Measurements from ENCODE around the gene AHNAK.
"Not testable (repeated sequence)": the region's sequence is repeated elsewhere in the genome, so short reads cannot be mapped to it uniquely, and the experiment has no call there.

The AHNAK gene

GRCh38 chr11:62553839-62554361, 7.3 kb upstream of the AHNAK start:
- Histone ChIP-seq H3K36me3 (ENCODE audit: low read length) (peaks cover 2% of the 10 kb centered on the region; the same call in 1 of the 2 replicates), H3K27me3 (ENCODE audit: low read length) (no peaks in the 10 kb centered on the region), H3F3A (ENCODE audit: insufficient read depth) (peaks cover 33% of the 10 kb centered on the region), H2AFZ (ENCODE audit: low read depth, low read length, severe bottlenecking) (no peak overlapping the region), H3K27ac (ENCODE audit: low read depth, low read length) (no peak overlapping the region), H3K79me2 (ENCODE audit: insufficient read depth, low read length) (no peaks in the 10 kb centered on the region), H4K20me1 (ENCODE audit: low read depth, low read length) (no peaks in the 10 kb centered on the region), H3K4me3 (ENCODE audit: insufficient read depth, low read length, poor library complexity, severe bottlenecking) (no peak overlapping the region), H3K9me2 (replicated peaks; ENCODE audit: insufficient read depth, low read length) (no peaks in the 10 kb centered on the region), H3K4me2 (ENCODE audit: low read depth, low read length, poor library complexity, severe bottlenecking) (no peak overlapping the region), H3K9ac (ENCODE audit: low read length) (no peak overlapping the region), H3K9me3 (ENCODE audit: insufficient read depth, low read length) (no peaks in the 10 kb centered on the region)
- TF ChIP-seq EZH2phosphoT487 (conservative IDR thresholded peaks at IDR 0.05; ENCODE audit: low read length) (no peak), CTCF (IDR thresholded peaks at IDR 0.05; ENCODE audit: insufficient read depth, low read length, poor library complexity, severe bottlenecking) (no peak)

- H3K27me3 ChIP-seq (ENCODE audit: low read length) = no peaks in the 10 kb centered on the region
- peaks cover 33% of the 10 kb centered on the region for H3F3A ChIP-seq (ENCODE audit: insufficient read depth)
- no peak overlapping the region for H3K4me2 ChIP-seq (ENCODE audit: low read depth, low read length, poor library complexity, severe bottlenecking)
- H3K9ac ChIP-seq (ENCODE audit: low read length) = no peak overlapping the region
- no peaks in the 10 kb centered on the region for H3K9me2 ChIP-seq (replicated peaks; ENCODE audit: insufficient read depth, low read length)
- H2AFZ ChIP-seq (ENCODE audit: low read depth, low read length, severe bottlenecking) = no peak overlapping the region
- H3K9me3 ChIP-seq (ENCODE audit: insufficient read depth, low read length) = no peaks in the 10 kb centered on the region
- TF ChIP-seq CTCF (IDR thresholded peaks at IDR 0.05; ENCODE audit: insufficient read depth, low read length, poor library complexity, severe bottlenecking) (no peak), EZH2phosphoT487 (conservative IDR thresholded peaks at IDR 0.05; ENCODE audit: low read length) (no peak)
- no peaks in the 10 kb centered on the region for H4K20me1 ChIP-seq (ENCODE audit: low read depth, low read length)
- H3K4me3 ChIP-seq (ENCODE audit: insufficient read depth, low read length, poor library complexity, severe bottlenecking) = no peak overlapping the region
- no peaks in the 10 kb centered on the region for H3K36me3 ChIP-seq (ENCODE audit: low read length)
- no peak overlapping the region for H3K27ac ChIP-seq (ENCODE audit: low read depth, low read length)
- no peaks in the 10 kb centered on the region for H3K79me2 ChIP-seq (ENCODE audit: insufficient read depth, low read length)
These were observed 6.7 kb upstream of the AHNAK start for GRCh38 chr11:62553080-62553838.

- no peaks in the 10 kb centered on the region for H3K27me3 ChIP-seq (ENCODE audit: low read length)
- no peaks in the 10 kb centered on the region for H3K36me3 ChIP-seq (ENCODE audit: low read length)
- H4K20me1 ChIP-seq (ENCODE audit: low read depth, low read length) = no peaks in the 10 kb centered on the region
- H3K9me3 ChIP-seq (ENCODE audit: insufficient read depth, low read length) = no peaks in the 10 kb centered on the region
- H3K9me2 ChIP-seq (replicated peaks; ENCODE audit: insufficient read depth, low read length) = no peaks in the 10 kb centered on the region
- H3K4me2 ChIP-seq (ENCODE audit: low read depth, low read length, poor library complexity, severe bottlenecking) = no peak overlapping the region
- H3K4me3 ChIP-seq (ENCODE audit: insufficient read depth, low read length, poor library complexity, severe bottlenecking) = no peak overlapping the region
- TF ChIP-seq EZH2phosphoT487 (conservative IDR thresholded peaks at IDR 0.05; ENCODE audit: low read length) = no peak
- TF ChIP-seq CTCF (IDR thresholded peaks at IDR 0.05; ENCODE audit: insufficient read depth, low read length, poor library complexity, severe bottlenecking) = no peak
- no peak overlapping the region for H3K27ac ChIP-seq (ENCODE audit: low read depth, low read length)
- H2AFZ ChIP-seq (ENCODE audit: low read depth, low read length, severe bottlenecking) = no peak overlapping the region
- no peak overlapping the region for H3K9ac ChIP-seq (ENCODE audit: low read length)
- H3F3A ChIP-seq (ENCODE audit: insufficient read depth) = peaks cover 33% of the 10 kb centered on the region
- no peaks in the 10 kb centered on the region for H3K79me2 ChIP-seq (ENCODE audit: insufficient read depth, low read length)
These were observed 6.0 kb upstream of the AHNAK start for GRCh38 chr11:62552485-62553079.

- not testable (repeated sequence) for H2AFZ ChIP-seq (ENCODE audit: low read depth, low read length, severe bottlenecking); H3K9ac ChIP-seq (ENCODE audit: low read length); H3K79me2 ChIP-seq (ENCODE audit: insufficient read depth, low read length); H3K4me3 ChIP-seq (ENCODE audit: insufficient read depth, low read length, poor library complexity, severe bottlenecking); H3K9me3 ChIP-seq (ENCODE audit: insufficient read depth, low read length); H3K36me3 ChIP-seq (ENCODE audit: low read length); H3K27ac ChIP-seq (ENCODE audit: low read depth, low read length); H3K4me2 ChIP-seq (ENCODE audit: low read depth, low read length, poor library complexity, severe bottlenecking); H4K20me1 ChIP-seq (ENCODE audit: low read depth, low read length); H3K9me2 ChIP-seq (replicated peaks; ENCODE audit: insufficient read depth, low read length); H3K27me3 ChIP-seq (ENCODE audit: low read length)
- peaks cover 12% of the 10 kb centered on the region; the same call in 1 of the 2 replicates for H3F3A ChIP-seq (ENCODE audit: insufficient read depth)
These were observed 3.9 kb upstream of the AHNAK start for GRCh38 chr11:62550478-62550877.
